GM19452 (cell line): ENCODE data around the gene WDR90.

Source experiments
- ATAC-seq: cut with Tn5 transposase; IDR thresholded peaks from one replicate; pipeline ENCODE4 v1.9.1; 2021; ENCODE audit not compliant: unreplicated experiment

Gene WDR90

DNA sequence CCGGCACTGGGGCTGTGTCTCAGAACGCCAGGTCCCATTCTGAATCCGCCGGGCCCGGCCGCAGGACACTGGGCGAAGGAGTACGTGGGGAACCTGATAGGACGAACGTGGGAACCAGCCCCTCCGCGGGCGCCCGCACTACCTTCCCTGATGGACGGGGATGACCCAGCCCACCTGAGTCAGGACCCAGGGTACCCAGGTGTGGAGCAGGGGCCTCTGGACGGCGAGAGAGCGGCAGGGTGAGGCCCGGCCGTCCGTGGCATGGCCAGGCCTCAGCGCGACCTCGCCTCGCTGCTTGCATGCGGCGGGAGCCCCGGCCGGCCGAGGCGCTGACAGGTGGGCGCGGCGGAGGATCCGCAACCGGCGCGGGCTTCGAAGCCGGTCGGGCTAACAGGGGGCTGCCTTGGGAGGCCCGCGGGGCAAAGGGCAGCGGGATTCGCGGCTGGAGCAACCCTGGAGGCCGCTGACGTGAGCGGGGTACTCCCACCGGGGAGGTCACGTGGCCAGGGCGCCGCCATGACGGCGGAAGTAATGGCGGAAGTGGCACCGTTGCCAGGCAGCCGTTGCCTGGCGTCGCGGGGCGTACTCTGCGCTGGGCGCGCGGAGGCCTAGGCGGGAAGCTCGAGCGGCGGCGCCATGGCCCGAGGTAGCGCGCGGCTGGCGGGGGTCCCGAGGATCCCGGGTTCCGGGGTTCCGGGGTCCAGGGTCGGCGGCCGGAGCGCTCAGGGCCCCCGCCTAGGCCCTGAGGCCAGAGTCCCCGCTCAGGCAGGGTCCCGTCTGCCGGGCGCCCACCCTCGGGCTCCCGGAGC, at the start of gene WDR90:
TSS of gene WDR90 (plus strand) at position 585 of the 809 bp plus-strand sequence. CDS start at position 637, 52 bp downstream.
- peak; percentile 79 for ATAC-seq

- ATAC-seq: no peak
Observed at GRCh38 chr16:600781-601180, 48.4 kb upstream of the WDR90 start.

DNA sequence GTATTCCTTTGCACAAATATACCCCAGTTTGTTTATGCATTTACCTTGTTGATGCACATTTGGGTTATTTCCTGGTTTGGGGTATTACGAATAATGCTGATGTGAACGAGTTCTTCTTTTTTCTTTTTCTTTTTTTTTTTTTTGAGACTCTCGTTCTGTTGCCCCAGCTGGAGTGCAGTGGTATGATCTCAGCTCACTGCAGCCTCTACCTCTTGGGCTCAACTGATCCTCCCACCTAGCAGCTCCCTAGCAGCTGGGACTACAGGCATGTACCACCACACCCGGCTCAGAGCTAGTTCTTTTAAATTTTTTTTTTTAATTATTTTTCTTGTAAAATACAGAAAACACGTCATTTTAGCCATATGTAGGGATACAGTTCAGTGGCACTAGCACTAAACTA, 45.2 kb upstream of the WDR90 start:
- no peak for ATAC-seq

GRCh38 chr16:606656-607307, 42.4 kb upstream of the WDR90 start:
- ATAC-seq: no peak

DNA sequence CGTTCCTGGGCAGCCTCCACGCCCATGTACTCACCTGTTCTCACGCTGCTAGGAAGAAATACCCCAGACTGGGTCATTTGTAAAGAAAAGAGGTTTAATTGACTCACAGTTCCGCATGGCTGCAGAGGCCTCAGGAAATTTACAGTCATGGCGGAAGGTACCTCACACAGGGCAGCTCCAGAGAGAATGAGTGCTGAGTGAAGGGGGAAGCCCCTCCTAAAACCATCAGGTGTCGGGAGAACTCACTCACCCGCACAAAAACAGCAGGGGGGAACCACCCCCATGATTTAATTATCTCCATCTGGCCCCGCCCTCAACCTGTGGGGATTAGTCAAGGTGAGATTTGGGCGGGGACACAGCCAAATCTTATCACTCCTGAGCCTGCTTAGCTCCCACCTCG, 41.1 kb upstream of the WDR90 start:
- no peak for ATAC-seq

GRCh38 chr16:609316-609715, 39.8 kb upstream of the WDR90 start:
- ATAC-seq: no peak

GRCh38 chr16:609984-610383, 39.2 kb upstream of the WDR90 start:
- ATAC-seq: no peak

- ATAC-seq: no peak
Observed at GRCh38 chr16:610513-611381, 38.4 kb upstream of the WDR90 start.

DNA sequence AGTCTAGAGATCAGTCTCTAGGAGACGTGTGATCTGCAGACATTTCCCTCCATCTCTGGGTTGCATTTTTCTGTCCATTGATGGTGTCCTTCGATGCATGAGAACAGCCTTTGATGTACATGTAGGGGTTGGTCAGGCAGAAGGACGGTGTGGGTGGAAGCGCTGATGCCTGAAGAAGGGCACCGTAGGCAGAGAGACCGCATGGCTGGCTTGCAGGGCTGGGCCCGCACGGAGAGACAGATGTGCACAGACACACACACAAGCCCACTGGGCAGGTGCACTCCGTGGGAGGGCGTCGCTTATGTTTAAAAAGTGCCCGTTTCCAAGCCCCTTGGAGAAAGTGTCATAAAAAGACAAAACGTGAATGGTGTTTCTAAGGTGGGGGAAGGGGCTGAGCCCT, 34.0 kb upstream of the WDR90 start:
- ATAC-seq: no peak

DNA sequence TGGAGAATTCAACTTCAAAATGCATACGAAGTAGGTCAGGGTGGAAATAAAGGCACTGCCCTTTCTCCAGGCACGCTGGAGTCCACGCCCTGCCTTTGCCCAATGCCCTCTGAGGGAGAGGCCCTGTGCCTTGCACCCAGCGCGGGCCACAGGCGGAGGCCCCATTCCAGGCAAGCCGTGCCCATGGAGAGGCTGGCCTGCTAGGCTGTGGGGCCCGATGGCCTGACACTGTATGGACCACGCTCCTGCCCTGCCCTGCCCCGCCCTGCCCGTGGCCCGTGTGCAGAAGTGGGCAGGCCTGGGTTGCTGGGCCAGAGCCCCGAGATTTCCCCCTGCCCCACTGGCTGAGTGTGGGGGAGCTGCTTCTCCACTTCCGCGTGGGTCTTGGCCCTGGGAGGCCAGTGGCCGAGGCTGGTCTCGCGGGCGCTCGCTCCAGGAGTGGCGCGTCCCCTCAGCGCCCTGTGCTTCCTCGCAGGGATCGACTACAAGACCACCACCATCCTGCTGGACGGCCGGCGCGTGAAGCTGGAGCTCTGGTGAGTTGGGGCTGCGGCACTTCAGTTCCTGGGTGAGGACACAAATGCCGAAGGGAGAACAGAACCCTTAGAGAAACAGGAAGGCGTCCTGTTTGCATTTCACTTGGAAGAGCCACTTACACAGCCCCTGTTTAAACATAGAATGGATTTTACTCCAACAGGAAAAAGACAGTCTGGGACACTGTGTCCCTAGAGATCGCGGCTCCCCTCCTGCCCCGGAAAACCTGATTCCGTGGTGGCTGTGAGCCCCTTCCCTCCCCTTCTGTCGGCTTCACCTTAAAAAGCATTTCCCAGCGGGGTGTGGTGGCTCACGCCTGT, 32.2 kb upstream of the WDR90 start:
- no peak for ATAC-seq

- no peak for ATAC-seq
Observed at GRCh38 chr16:617855-618254, 31.3 kb upstream of the WDR90 start.

GRCh38 chr16:619476-620100, 29.6 kb upstream of the WDR90 start:
- ATAC-seq: no peak

DNA sequence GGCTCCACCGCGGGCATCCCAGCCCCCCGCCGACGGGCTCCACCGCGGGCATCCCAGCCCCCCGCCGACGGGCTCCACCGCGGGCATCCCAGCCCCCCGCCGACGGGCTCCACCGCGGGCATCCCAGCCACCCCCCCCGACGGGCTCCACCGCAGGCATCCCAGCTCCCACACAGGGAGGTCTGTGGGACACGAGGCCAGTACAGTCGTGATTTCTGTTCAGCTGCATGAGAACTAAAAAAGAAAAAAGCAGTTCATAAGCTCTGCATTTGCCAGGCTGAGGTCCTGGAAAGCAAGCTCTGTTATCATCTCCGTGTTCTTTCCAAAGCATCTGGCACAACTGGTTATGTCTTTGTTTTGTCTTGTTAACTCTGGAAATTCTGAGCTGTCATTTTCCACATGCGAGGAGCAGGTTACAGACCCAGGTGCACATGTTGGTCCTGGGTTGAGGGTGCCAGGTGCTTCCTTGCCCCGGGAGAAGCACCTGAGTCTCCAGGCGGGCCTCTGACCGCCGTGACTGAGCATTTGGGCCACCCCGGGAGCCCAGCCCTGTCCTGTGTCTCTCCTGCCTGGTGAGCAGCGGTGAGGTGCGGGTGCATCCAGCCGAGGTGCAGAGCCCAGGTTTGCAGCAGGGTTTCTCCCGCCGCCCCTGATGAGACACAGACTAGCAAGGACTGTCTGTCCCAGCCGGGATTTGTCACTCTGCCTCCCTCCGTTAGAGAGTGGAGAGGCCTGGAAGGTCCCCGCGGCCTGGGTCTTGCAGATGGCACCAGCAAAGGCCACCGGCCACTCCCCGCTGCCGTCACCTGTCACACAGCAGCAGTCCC, 28.3 kb upstream of the WDR90 start:
- no peak for ATAC-seq

- no peak for ATAC-seq
Observed at GRCh38 chr16:621526-622105, 27.5 kb upstream of the WDR90 start.

DNA sequence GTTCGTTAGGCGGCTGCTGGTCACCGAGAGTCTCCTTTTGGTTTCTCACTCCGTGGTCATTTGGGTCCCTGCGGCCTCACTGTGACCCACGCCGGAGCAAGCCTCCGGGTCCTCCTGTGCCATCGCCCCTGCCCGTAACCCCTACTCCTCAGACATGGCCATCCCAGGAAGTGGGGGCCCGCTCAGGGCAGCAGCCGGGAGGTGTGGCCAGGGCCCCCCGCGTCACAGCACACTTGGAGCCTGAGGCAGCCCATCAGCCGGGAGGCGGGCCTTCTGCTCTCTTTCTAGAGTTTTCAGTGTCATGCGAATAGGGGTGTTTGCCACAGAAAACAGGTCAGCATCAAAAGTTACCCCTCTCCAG, 26.3 kb upstream of the WDR90 start:
- no peak for ATAC-seq

DNA sequence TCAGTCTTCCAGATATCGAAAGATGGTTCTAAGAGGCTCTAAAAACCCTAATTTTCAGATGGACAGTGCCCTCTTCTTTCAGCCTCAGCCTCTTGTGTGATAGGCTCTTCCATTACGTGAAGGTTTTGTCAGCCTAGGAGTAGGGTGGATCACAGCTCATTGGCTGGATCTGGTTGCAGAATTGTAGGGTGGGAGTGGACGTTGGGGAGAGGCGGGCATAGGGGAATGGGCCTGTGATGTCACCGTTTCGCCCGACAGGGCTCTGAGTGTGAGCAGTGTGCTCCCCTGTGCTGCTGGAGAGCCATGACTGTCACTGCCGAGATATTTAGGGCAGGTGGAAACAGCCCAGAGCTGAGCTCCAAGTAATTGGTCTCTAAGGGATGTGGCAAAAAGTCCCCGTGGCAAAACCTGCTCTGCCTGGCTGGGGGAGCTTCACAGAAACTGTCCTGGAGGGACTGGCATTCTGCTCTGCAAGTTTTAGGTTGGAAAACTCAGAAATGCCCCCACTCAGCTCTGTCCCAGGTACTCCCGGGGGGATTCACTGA, 24.6 kb upstream of the WDR90 start:
- no peak for ATAC-seq

GRCh38 chr16:625117-625976, 23.8 kb upstream of the WDR90 start:
- no peak for ATAC-seq
